Colonic mucosa (tissue), 4 donors: ENCODE results near the gene ISG15. TPM values are rescaled to one million over a fixed set of nuclear protein-coding genes. Genes with fewer than 3 reads are reported as not detected.

Source experiments
- DNase-seq: peaks from one replicate; pipeline ENCODE4 v3.0.0-alpha.2; 2020
- H3K27ac ChIP-seq: fragments of 200-600 bp; one replicate; pipeline ENCODE4 v1.8.0; 2021
- H3K27me3 ChIP-seq: fragments of 200-600 bp; one replicate; pipeline ENCODE4 v1.8.0; 2021
- H3K36me3 ChIP-seq: fragments of 200-600 bp; one replicate; pipeline ENCODE4 v1.8.0; 2021
- H3K4me1 ChIP-seq: fragments of 200-600 bp; one replicate; pipeline ENCODE4 v1.8.0; 2021; ENCODE audit warnings: mild to moderate bottlenecking
- H3K4me3 ChIP-seq: fragments of 200-600 bp; one replicate; pipeline ENCODE4 v1.8.0; 2021
- H3K9ac ChIP-seq, 2 donors: one replicate each; pipeline ENCODE4 v1.7.0; 2013; ENCODE audit warnings: control low read depth in 2 of 2, low read depth in 2 of 2, low read length in 2 of 2
- H3K9me3 ChIP-seq: fragments of 200-600 bp; one replicate; pipeline ENCODE4 v1.8.0; 2021
- intact Hi-C: fragments of 100-400 bp; cut with DNase I; formaldehyde crosslinking; loops from one replicate; pipeline ENCODE4 v1.14.1; 2022
- total RNA-seq, 2 donors: library from RNA; stranded (reverse); fragmentation: NEBNext Ultra II Directional in 1 of 2; extraction: Animal tissue kit (Norgen Biotek cat#: 25700) in 1 of 2; gene quantifications; one replicate each; pipeline ENCODE4 v1.2.1, GENCODE V29; 2021
- TF ChIP-seq, protein P1 (sequence below): fragments of 200-600 bp; IDR thresholded peaks from one replicate; pipeline ENCODE4 v1.8.0; 2022; ENCODE audit warnings: antibody characterized with exemption, mild to moderate bottlenecking
- donor health status: healthy.
- donor health status: DM: no; HTN: no; CAD: no.
- donor health status: DM: no; HTN: no; CAD: no.

The ISG15 gene
- total RNA-seq, 2 donors from 2014 or later: 21.9 to 25.2 TPM

DNA sequence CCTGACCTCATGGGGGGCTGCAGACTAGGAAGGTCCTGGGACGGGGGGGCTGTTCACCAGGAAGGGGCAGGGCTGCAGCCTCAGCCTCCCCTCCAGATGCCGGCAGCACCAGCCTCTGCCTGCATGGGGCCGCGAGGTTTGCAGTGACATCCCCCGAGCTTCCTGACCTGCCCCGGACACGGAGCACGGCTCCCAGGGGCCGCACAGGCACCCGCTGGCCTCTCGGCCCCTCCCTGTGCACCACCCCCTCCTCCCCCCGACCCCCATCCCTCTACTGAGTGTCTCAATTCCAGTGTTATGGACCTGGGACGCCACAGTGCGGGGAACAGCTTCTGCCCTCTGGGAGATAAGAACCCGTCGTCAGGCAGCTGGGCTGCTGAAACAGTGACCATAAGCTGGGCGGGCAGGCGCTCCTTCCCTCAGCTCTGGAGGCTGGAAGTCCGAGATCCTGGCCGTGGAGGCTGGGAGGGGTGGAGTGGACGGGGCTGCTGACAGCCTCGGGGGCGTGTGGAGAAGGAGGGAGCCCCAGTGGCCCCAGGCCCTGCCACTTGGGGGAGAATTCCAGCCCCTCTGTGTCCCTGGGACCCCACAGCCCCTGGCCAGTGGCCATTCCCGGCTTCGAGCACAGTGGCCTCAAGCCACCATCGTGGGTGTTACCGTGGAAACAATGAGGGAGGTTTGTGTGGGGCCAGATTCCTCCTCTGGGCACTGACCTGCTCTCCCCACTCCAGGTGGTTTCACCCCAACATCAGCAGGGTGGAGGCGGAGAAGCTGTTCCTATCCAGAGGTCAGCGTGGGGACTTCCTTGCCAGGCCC is 49.3 kb downstream of the ISG15 start:
- no peaks in the 10 kb centered on the region for H3K9me3 ChIP-seq
- intact Hi-C loops: loop anchor here (5.0 kb wide), 1 partner anchor 80 kb away; the partner anchor contains the start of gene PERM1

DNA sequence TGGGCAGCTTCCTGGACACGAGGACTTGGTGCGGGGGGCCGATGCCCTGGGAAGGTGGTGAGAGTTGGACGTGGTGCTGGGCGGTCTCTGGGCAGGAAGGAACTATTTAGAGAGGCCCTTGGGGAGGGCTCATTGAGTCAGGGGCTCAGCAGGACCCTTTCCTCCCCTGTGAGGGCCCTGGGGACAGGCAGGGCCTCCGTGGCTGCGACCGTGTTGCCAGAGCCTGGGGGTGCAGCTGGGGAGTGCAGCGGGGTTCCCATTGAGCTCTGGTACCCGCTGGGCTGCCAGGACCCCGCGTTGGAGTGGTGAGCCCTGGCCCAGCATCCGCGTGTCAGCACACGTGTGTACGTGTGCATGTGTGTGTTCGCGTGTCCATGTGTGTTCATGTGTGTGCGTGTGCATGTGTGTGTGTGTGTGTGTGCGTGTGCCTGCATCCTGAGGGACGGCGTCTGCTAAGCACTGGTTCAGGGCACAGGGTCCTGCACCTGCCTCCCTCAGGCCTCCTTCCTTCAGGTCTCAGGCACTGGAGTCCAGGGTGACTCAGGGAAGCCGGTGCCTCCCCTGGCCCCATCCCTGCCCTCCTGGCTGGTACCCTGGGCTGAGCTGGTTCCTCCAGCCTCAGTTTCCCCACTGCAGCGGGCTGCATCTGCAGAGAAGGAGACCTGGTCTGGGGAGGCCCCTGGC is 50.1 kb downstream of the ISG15 start:
- H3K36me3 ChIP-seq: no peaks in the 10 kb centered on the region
- H3K9ac ChIP-seq: no peak overlapping the region
- no peak for DNase-seq
- H3K27me3 ChIP-seq: peaks cover 51% of the 10 kb centered on the region
- H3K9me3 ChIP-seq: no peaks in the 10 kb centered on the region
- H3K4me1 ChIP-seq: peaks cover 20% of the 10 kb centered on the region
- intact Hi-C loops: loop anchor here (5.0 kb wide), 1 partner anchor 81 kb away; the partner anchor contains the start of gene PERM1
- H3K4me3 ChIP-seq: no peak overlapping the region
- TF ChIP-seq, protein P1, sequence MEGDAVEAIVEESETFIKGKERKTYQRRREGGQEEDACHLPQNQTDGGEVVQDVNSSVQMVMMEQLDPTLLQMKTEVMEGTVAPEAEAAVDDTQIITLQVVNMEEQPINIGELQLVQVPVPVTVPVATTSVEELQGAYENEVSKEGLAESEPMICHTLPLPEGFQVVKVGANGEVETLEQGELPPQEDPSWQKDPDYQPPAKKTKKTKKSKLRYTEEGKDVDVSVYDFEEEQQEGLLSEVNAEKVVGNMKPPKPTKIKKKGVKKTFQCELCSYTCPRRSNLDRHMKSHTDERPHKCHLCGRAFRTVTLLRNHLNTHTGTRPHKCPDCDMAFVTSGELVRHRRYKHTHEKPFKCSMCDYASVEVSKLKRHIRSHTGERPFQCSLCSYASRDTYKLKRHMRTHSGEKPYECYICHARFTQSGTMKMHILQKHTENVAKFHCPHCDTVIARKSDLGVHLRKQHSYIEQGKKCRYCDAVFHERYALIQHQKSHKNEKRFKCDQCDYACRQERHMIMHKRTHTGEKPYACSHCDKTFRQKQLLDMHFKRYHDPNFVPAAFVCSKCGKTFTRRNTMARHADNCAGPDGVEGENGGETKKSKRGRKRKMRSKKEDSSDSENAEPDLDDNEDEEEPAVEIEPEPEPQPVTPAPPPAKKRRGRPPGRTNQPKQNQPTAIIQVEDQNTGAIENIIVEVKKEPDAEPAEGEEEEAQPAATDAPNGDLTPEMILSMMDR: no peak
- no peak overlapping the region for H3K27ac ChIP-seq

More for the DNA sequence above, 49.3 kb downstream of the ISG15 start:
- Histone ChIP-seq H3K27me3 (peaks cover 57% of the 10 kb centered on the region), H3K4me1 (peaks cover 20% of the 10 kb centered on the region), H3K36me3 (no peaks in the 10 kb centered on the region), H3K9ac (no peak overlapping the region), H3K4me3 (no peak overlapping the region), H3K27ac (no peak overlapping the region)
- DNase-seq: no peak
- TF ChIP-seq, protein P1: no peak

Other genes with a start within 250 kb of the ISG15 start
- 1 to 10 TPM; 3.0 to 4.2 TPM for gene SAMD11, start 89.6 kb upstream of the ISG15 start, total RNA-seq
- gene NOC2L, start 54.2 kb upstream of the ISG15 start, total RNA-seq: 100 to 1,000 TPM in 1 of 2 donors, 10 to 100 TPM in 1; 46.9 to 127 TPM
- 10 to 100 TPM in 1 of 2 donors, 1 to 10 TPM in 1; 9.9 to 16.7 TPM for gene KLHL17, start 52.9 kb upstream of the ISG15 start, total RNA-seq
- gene PLEKHN1, start 47.0 kb upstream of the ISG15 start, total RNA-seq: under 1 TPM; 0.61 to 0.64 TPM
- not detected for gene PERM1, start 31.4 kb upstream of the ISG15 start, total RNA-seq
- gene HES4, start 13.4 kb upstream of the ISG15 start, total RNA-seq: 10 to 100 TPM; 30.5 to 47.3 TPM
- gene AGRN, start 6.6 kb downstream of the ISG15 start, total RNA-seq: 100 to 1,000 TPM in 1 of 2 donors, 10 to 100 TPM in 1; 68.1 to 106 TPM
- 1 to 10 TPM; 5.1 to 5.7 TPM for gene RNF223, start 60.8 kb downstream of the ISG15 start, total RNA-seq
- gene C1orf159, start 102.6 kb downstream of the ISG15 start, total RNA-seq: 10 to 100 TPM; 18.9 to 36.0 TPM
- 1 to 10 TPM in 1 of 2 donors, under 1 TPM in 1; 0.64 to 2.3 TPM for gene TTLL10, start 160.4 kb downstream of the ISG15 start, total RNA-seq
- gene TNFRSF18, start 193.1 kb downstream of the ISG15 start, total RNA-seq: 1 to 10 TPM in 1 of 2 donors, under 1 TPM in 1; 0.61 to 1.7 TPM
- 1 to 10 TPM; 1.2 to 2.3 TPM for gene TNFRSF4, start 200.7 kb downstream of the ISG15 start, total RNA-seq
- gene SDF4, start 218.5 kb downstream of the ISG15 start, total RNA-seq: 100 to 1,000 TPM; 202 to 325 TPM
- gene B3GALT6, start 218.7 kb downstream of the ISG15 start, total RNA-seq: 10 to 100 TPM in 1 of 2 donors, 1 to 10 TPM in 1; 8.0 to 12.0 TPM
- 10 to 100 TPM; 21.3 to 34.2 TPM for gene C1QTNF12, start 233.2 kb downstream of the ISG15 start, total RNA-seq